ENCODE data around the gene ANKS3. TPM values are rescaled to one million over a fixed set of nuclear protein-coding genes. Genes with fewer than 3 reads are reported as not detected.

The ANKS3 gene
- polyA plus RNA-seq, 1 donor (not counting 4 experiments of a cell fraction or from before 2014, with no cell fraction given), result 11.7 TPM

- dilution Hi-C loops (cut with MboI; ENCODE audit: extremely low pct_ligation_motif_present, low sequenced_read_pairs), result no loop called here
- Histone ChIP-seq H3K4me2 (ENCODE audit: control insufficient read depth, extremely low read depth, insufficient read depth, low read depth, low read length) (no peak overlapping the region), H3K9me1 (ENCODE audit: control insufficient read depth, extremely low read depth, insufficient read depth, low read length) (no peaks in the 10 kb centered on the region), H3K27ac (ENCODE audit: control insufficient read depth, insufficient read depth, low read length) (no peak overlapping the region), H3K4me1 (ENCODE audit: control insufficient read depth, extremely low read depth, insufficient read depth, low read length) (peaks cover 11% of the 10 kb centered on the region), H4K20me1 (ENCODE audit: control insufficient read depth, extremely low read depth, insufficient read depth, low read length) (no peaks in the 10 kb centered on the region), H3K27me3 (ENCODE audit: control insufficient read depth, extremely low read depth, insufficient read depth, low read length) (no peaks in the 10 kb centered on the region), H3K79me2 (ENCODE audit: control insufficient read depth, insufficient read depth, low read length) (peaks cover 21% of the 10 kb centered on the region), H3K36me3 (ENCODE audit: control insufficient read depth in 2 of 2, extremely low read depth in 1 of 2, insufficient read depth in 2 of 2, low read length in 2 of 2) (peaks cover 23 to 32% of the 10 kb centered on the region in 2 experiments), H3K4me3 (ENCODE audit: control insufficient read depth in 2 of 3, extremely low read depth in 1 of 3, insufficient read depth in 2 of 3, low read depth in 1 of 3, low read length in 3 of 3) (no peak overlapping the region), H2AFZ (ENCODE audit: control insufficient read depth, low read length) (no peak overlapping the region), H3K9ac (ENCODE audit: control insufficient read depth, extremely low read depth, insufficient read depth, low read length) (no peak overlapping the region), H3K9me3 (ENCODE audit: control insufficient read depth, low read depth, low read length) (no peaks in the 10 kb centered on the region)
- FAIRE-seq (no peak), DNase-seq (ENCODE audit: low read depth, low spot score) (no peak)
- TF ChIP-seq EZH2 (IDR thresholded peaks at IDR 0.05; ENCODE audit: low read length) (no peak), CTCF (optimal IDR thresholded peaks at IDR 0.05 in 1 of 3, IDR thresholded peaks at IDR 0.05 in 1 of 3, conservative IDR thresholded peaks at IDR 0.05 in 1 of 3; ENCODE audit: extremely low read depth in 1 of 3, insufficient read depth in 2 of 3, low read length in 3 of 3) (no peak)
Observed at GRCh38 chr16:4763791-4764190, 29.7 kb upstream of the ANKS3 start.

DNA sequence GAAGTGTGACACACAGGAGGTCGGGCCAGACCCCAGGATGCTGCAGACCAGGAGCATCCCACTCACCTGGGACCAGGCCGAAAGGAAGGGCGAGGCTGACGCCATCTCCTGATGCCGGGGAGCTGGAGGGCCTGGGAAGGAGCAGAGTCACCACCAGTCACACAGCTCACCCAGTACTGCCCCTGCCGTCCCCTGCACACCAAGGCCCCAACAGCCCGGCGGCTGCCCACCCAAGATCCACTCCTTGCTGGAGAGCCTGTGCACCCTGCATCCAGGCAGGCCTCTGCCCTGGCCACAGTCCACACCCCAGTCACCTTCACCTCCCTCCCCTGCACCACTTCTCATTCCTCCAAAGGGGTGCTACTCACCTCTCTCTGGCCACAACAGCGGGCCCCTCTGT, 28.1 kb upstream of the ANKS3 start:
- FAIRE-seq (no peak), DNase-seq (ENCODE audit: low read depth, low spot score) (no peak)
- Histone ChIP-seq H4K20me1 (ENCODE audit: control insufficient read depth, extremely low read depth, insufficient read depth, low read length) (no peaks in the 10 kb centered on the region), H3K9me1 (ENCODE audit: control insufficient read depth, extremely low read depth, insufficient read depth, low read length) (no peaks in the 10 kb centered on the region), H3K4me1 (ENCODE audit: control insufficient read depth, extremely low read depth, insufficient read depth, low read length) (peaks cover 8% of the 10 kb centered on the region), H3K27me3 (ENCODE audit: control insufficient read depth, extremely low read depth, insufficient read depth, low read length) (no peaks in the 10 kb centered on the region), H3K9me3 (ENCODE audit: control insufficient read depth, low read depth, low read length) (no peaks in the 10 kb centered on the region), H3K36me3 (ENCODE audit: control insufficient read depth in 2 of 2, extremely low read depth in 1 of 2, insufficient read depth in 2 of 2, low read length in 2 of 2) (peaks cover 23 to 37% of the 10 kb centered on the region in 2 experiments), H2AFZ (ENCODE audit: control insufficient read depth, low read length) (no peak overlapping the region), H3K79me2 (ENCODE audit: control insufficient read depth, insufficient read depth, low read length) (peaks cover 21% of the 10 kb centered on the region), H3K4me3 (ENCODE audit: control insufficient read depth in 2 of 3, extremely low read depth in 1 of 3, insufficient read depth in 2 of 3, low read depth in 1 of 3, low read length in 3 of 3) (no peak overlapping the region), H3K9ac (ENCODE audit: control insufficient read depth, extremely low read depth, insufficient read depth, low read length) (no peak overlapping the region), H3K27ac (ENCODE audit: control insufficient read depth, insufficient read depth, low read length) (no peak overlapping the region), H3K4me2 (ENCODE audit: control insufficient read depth, extremely low read depth, insufficient read depth, low read depth, low read length) (no peak overlapping the region)
- no peak for TF ChIP-seq CTCF (optimal IDR thresholded peaks at IDR 0.05 in 1 of 3, IDR thresholded peaks at IDR 0.05 in 1 of 3, conservative IDR thresholded peaks at IDR 0.05 in 1 of 3; ENCODE audit: extremely low read depth in 1 of 3, insufficient read depth in 2 of 3, low read length in 3 of 3)
- TF ChIP-seq EZH2 (IDR thresholded peaks at IDR 0.05; ENCODE audit: low read length), result no peak
- dilution Hi-C loops (cut with MboI; ENCODE audit: extremely low pct_ligation_motif_present, low sequenced_read_pairs), result no loop called here

Data from keratinocyte (primary cell).